Measurements from ENCODE around the gene TTC34.
"Not testable (repeated sequence)": the region's sequence is repeated elsewhere in the genome, so short reads cannot be mapped to it uniquely, and the experiment has no call there.

The TTC34 gene

DNA sequence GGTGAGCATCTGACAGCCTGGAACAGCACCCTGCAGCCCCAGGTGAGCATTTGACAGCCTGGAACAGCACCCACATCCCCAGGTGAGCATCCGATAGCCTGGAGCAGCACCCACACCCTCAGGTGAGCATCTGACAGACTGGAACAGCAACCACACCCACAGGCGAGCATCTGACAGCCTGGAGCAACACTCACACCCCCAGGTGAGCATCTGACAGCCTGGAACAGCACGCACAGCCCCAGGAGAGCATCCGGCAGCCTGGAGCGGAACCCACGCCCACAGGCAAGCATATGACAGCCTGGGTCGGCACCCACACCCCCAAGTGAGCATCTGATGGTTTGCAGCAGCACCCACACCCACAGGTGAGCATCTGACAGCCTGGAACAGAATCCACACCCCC is 117.5 kb downstream of the TTC34 start:
- not testable (repeated sequence) for DNase-seq (ENCODE audit: low read depth, low spot score)

DNA sequence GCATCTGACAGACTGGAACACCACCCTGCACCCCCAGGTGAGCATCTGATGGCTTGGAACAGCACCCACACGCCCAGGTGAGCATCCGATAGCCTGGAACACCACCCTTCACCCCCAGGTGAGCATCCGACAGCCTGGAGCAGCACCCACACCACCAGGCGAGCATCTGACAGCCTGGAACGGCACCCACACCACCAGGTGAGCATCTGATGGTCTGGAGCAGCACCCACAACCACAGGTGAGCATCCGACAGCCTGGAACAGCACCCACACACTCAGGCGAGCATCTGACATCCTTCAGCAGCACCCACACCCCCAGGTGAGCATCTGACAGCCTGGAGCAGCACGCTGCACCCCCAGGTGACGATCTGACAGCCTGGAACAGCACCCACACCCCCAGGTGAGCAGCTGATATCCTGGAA is 118.2 kb downstream of the TTC34 start:
- DNase-seq (ENCODE audit: low read depth, low spot score): not testable (repeated sequence)

DNA sequence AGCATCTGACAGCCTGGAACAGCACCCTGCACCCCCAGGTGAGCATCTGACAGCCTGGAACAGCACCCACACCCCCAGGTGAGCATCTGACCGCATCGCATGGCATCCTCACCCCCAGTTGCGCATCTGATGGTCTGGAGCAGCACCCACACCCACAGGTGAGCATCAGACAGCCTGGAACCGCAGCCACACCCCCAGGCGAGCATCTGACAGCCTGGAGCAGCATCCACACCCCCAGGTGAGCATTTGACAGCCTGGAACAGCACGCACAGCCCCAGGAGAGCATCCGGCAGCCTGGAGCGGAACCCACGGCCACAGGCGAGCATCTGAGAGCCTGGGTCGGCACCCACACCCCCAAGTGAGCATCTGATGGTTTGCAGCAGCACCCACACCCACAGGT is 118.6 kb downstream of the TTC34 start:
- not testable (repeated sequence) for DNase-seq (ENCODE audit: low read depth, low spot score)

DNA sequence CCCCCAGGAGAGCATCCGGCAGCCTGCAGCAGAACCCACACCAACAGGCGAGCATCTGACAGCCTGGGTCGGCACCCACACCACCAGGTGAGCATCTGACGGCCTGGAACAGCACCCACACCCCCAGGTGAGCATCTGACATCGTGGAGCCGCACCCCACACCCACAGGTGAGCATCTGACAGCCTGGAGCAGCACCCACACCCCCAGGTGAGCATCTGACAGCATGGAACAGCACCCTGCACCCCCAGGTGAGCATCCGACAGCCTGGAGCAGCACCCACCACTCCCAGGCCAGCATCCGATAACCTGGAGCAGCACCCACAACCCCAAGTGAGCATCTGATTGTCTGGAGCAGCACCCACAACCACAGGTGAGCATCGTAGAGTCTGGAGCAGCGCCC is 124.8 kb downstream of the TTC34 start:
- not testable (repeated sequence) for DNase-seq (ENCODE audit: low read depth, low spot score)

DNA sequence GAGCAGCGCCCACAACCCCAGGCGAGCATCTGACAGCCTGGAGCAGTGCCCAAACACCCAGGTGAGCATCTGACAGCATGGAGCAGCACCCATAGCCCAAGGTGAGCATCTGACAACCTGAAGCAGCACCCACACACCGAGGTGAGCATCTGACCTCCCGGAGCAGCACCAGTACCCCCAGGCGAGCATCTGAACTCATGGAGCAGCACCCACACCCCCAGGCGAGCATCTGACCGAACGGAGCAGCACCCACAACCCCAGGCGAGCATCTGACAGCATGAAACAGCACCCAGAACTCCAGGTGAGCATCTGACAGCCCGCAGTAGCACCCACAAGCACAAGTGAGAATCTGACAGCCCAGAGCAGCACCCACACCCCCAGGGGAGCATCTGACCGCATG is 129.8 kb downstream of the TTC34 start:
- DNase-seq (ENCODE audit: low read depth, low spot score): not testable (repeated sequence)

DNA sequence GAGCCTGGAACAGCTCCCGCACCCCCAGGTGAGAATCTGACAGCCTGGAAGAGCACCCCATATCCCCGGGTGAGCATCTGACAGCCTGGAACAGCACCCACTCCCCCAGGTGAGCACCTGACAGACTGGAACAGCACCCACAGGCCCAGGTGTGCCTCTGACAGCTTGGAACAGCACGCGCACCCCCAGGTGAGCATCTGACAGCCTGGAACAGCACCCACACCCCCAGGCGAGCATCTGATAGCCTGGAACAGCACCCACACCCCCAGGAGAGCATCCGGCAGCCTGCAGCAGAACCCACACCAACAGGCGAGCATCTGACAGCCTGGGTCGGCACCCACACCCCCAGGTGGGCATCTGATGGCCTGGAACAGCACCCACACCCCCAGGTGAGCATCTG is 141.7 kb downstream of the TTC34 start:
- DNase-seq (ENCODE audit: low read depth, low spot score): not testable (repeated sequence)

DNA sequence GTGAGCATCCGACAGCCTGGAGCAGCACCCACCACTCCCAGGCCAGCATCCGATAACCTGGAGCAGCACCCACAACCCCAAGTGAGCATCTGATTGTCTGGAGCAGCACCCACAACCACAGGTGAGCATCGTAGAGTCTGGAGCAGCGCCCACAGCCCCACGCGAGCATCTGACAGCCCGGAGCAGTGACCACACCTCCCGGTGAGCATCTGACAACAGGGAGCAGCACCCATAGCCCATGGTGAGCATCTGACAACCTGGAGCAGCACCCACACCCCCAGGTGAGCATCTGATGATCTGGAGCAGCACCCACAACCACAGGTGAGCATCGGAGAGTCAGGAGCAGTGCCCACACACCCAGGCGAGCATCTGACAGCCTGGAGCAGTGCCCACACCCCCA is 143.6 kb downstream of the TTC34 start:
- DNase-seq (ENCODE audit: low read depth, low spot score): not testable (repeated sequence)

DNA sequence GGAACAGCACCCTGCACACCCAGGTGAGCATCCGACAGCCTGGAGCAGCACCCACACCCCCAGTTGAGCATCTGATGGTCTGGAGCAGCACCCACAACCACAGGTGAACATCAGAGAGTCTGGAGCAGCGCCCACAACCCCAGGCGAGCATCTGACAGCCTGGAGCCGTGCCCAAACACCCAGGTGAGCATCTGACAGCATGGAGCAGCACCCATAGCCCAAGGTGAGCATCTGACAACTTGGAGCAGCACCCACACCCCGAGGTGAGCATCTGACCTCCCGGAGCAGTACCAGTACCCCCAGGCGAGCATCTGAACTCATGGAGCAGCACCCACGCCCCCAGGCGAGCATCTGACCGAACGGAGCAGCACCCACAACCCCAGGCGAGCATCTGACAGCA is 144.4 kb downstream of the TTC34 start:
- DNase-seq (ENCODE audit: low read depth, low spot score): not testable (repeated sequence)

DNA sequence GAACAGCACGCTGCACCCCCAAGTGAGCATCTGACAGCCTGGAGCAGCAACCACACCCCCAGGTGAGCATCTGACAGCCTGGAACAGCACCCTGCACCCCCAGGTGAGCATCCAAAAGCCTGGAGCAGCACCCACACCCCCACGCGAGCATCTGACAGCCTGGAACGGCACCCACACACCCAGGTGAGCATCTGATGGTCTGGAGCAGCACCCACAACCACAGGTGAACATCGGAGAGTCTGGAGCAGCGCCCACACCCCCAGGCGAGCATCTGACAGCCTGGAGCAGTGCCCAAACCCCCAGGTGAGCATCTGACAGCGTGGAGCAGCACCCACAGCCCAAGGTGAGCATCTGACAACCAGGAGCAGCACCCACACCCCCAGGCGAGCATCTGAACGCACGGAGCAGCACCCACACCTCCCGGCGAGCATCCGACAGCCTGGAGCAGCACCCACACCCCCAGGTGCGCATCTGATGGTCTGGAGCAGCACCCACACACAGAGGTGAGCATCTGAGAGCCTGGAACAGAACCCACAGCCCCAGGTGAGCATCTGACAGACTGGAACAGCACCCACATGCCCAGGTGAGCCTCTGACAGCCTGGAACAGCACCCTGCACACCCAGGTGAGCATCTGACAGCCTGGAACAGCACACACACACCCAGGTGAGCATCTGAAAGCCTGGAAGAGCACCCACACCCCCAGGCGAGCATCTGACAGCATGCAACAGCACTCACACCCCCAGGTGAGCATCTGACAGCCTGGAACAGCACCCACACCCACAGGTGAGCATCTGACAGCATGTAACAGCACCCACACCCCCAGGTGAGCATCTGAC is 145.7 kb downstream of the TTC34 start:
- DNase-seq (ENCODE audit: low read depth, low spot score): not testable (repeated sequence)

DNA sequence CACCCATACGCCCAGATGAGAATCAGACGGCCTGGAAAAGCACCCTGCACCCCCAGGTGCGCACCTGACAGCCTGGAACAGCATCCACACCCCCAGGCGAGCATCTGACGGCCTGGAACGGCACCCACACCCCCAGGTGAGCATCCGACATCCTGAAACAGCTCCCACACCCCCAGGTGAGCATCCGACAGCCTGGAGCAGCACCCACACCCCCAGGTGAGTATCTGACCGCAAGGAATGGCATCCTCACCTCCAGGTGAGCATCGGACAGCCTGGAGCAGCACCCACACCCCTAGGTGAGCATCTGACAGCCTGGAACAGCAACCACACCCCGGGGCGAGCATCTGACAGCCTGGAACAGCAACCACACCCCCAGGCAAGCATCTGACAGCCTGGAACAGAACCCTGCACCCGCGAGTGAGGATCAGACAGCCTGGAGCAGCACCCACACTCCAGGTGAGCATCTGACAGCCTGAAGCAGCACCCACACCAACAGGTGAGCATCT is 147.0 kb downstream of the TTC34 start:
- not testable (repeated sequence) for DNase-seq (ENCODE audit: low read depth, low spot score)

DNA sequence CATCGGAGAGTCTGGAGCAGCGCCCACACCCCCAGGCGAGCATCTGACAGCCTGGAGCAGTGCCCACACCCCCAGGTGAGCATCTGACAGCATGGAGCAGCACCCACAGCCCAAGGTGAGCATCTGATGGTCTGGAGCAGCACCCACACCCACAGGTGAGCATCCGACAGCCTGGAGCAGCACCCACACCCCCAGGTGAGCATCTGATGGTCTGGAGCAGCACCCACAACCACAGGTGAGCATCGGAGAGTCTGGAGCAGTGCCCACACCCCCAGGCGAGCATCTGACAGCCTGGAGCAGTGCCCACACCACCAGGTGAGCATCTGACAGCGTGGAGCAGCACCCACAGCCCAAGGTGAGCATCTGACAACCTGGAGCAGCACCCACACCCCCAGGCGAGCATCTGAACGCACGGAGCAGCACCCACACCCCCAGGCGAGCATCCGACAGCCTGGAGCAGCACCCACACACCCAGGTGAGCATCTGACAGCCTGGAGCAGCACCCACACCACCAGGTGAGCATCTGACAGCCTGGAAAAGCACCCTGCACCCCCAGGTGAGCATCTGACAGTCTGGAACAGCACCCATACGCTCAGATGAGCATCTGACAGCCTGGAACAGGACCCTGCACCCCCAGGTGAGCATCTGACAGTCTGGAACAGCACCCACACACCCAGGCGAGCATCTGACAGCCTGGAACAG is 147.6 kb downstream of the TTC34 start:
- DNase-seq (ENCODE audit: low read depth, low spot score): not testable (repeated sequence)

DNA sequence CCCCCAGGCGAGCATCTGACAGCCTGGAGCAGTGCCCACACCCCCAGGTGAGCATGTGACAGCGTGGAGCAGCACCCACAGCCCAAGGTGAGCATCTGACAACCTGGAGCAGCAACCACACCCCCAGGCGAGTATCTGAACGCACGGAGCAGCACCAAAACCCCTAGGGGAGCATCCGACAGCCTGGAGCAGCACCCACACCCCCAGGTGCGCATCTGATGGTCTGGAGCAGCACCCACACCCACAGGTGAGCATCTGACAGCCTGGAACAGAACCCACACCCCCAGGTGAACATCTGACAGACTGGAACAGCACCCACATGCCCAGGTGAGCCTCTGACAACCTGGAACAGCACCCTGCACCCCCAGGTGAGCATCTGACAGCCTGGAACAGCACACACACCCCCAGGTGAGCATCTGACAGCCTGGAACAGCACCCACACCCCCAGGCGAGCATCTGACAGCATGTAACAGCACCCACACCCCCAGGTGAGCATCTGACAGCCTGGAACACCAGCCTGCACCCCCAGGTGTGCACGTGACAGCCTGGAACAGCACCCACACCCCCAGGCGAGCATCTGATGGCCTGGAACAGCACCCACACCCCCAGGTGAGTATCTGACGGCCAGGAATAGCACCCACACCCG is 148.4 kb downstream of the TTC34 start:
- DNase-seq (ENCODE audit: low read depth, low spot score): not testable (repeated sequence)

DNA sequence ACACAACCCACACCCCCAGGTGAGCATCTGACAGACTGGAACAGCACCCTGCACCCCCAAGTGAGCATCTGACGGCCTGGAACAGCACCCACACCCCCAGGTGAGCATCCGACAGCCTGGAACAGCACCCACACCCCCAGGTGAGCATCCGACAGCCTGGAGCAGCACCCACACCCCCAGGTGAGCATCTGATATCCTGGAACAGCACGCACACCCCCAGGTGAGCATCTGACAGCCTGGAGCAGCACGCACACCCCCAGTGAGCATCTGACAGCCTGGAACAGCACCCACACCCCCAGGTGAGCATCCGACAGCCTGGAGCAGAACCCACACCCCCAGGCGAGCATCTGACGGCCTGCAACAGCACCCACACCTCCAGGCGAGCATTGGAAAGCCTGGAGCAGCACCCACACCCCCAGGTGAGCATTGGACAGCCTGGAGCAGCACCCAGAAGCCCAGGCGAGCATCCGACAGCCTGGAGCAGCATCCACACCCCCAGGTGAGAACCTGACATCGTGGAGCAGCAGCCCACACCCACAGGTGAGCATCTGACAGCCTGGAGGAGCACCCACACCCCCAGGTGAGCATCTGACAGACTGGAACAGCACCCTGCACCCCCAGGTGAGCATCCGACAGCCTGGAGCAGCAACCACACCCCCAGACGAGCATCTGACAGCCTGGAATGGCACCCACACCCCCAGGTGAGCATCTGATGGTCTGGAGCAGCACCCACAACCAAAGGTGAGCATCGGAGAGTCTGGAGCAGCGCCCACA is 149.2 kb downstream of the TTC34 start:
- not testable (repeated sequence) for DNase-seq (ENCODE audit: low read depth, low spot score)

DNA sequence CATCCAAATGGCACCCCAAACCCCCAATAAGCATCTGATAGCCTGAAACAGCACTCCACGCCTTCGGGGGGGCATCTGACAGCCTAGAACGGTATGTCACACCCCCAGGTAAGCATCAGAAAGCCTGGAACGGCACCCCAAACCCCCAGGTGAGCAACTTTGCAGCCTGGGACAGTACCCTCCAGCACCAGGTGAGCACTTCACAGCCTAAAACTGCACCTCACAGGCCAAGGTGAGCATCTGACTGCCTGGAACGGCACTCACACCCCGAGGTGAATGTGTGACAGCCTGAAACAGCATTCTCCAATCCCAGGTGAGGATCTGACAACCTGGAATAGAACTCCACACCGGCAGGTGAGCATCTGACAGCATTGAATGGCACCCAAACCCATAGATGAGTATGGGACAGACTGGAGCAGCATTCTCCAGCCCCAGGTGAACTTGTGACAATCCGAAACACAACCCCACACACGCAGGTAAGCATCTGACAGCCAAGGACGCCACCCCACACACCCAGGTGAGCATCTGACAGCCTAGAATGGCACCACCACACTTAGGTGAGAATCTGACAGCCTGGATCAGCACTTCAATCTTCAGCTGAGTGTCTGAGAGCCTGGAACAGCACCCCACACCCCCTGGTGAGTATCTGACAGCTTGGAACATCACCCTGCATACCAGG is 150.4 kb downstream of the TTC34 start:
- no peak for DNase-seq (ENCODE audit: low read depth, low spot score)

DNA sequence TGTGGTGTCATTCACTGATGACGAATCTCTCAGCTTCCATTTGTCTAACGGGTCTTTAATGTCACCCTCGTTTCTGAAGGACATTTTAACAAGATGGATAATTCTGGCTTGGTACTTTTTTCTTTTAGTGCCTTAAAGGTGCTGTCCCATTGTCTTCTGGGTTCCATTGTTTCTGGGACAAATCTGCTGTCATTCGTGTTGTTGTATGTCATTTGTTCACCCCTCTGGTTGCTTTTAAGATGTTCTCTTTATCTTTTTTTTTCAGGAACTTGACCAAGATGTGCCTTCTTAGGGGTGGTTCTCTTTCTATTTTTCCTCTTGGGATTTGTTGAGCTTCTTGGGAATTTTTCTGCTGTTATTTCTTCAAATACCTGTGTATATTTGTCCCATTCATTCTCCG is 154.7 kb downstream of the TTC34 start:
- DNase-seq (ENCODE audit: low read depth, low spot score): no peak

DNA sequence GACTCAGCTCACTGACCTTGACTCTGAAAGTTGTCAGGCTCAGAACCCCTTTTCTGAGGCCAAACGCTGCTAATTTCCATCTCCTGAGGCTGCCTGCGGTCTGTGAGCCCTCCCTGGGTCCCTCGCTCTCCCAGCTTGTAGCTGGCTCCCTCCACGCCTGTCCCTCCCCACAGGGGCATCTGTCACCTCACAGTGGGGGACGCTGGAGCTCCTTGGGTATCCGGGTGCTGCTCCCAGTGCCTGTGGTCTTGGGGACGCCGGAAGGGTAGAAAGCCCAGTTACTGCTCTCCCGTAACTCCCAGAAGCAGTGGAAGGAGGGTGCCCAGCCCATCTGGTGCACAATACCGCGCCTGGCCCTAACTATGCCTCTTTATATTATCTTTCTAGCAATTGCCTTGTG is 155.7 kb downstream of the TTC34 start:
- no peak for DNase-seq (ENCODE audit: low read depth, low spot score)

DNA sequence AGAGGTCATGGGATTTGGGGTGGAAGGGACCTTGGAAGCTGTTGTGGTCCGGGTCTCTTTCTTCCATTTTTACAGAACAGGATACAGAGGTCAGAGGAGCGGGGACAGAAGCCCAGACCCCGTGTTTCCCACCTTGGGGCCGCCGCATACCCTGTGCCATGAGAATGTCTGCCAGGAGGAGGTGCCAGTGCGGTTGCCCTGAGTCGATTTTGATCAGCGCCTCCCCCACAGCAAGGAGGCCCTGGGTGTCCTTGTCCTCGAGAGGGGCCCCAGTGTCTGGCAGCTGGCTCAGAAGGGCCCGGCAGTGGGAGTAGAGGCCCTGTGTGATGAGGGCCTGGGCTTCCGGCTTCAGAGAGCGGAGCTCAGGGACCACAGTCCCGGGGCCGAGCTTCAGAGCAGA is 156.3 kb downstream of the TTC34 start:
- no peak for DNase-seq (ENCODE audit: low read depth, low spot score)

DNA sequence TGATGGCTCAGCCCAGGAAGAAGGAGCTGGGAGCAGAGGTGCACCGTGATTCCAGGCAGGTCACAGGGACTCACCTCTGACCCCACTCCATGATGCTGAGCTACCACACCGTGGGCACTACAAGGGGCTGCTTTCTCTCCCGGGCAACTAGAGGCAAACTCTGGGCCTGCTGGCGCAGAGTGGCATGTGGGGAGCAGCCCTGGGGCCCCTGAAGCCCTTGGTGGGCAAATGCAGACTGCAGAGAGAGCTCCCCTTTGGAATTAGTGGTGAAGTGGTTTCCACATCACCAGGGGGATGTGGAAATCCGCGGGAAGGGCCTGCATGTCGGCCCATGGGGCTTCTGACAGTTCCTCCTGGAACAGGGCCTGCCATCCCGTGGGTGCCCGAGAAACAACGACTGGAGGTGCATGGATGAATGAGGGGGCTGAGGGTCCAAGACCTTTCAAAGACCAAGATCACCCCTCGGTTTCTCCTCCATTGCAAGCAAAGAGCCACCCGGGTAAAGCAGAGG is 156.8 kb downstream of the TTC34 start:
- DNase-seq (ENCODE audit: low read depth, low spot score): no peak

DNA sequence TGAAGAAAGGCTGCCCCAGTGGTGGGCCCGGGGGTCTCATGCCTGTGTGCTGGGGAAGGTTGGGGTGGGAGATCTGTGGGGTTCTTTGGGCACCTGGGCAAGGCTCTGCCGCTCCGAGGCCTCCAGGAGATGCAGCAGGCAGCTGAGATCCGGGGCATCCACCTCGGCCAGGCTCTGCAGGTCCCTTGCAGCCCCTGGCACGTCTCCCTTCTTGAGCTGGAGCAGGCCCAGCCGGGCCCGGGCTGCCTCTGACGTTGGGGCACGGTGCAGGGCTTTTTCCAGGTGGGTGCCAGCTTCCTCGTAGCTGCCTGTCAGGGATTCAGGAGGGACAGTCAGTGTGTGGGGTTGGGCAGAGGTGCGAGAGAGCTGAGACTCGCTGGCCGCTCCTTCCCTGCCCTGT is 157.3 kb downstream of the TTC34 start:
- no peak for DNase-seq (ENCODE audit: low read depth, low spot score)

DNA sequence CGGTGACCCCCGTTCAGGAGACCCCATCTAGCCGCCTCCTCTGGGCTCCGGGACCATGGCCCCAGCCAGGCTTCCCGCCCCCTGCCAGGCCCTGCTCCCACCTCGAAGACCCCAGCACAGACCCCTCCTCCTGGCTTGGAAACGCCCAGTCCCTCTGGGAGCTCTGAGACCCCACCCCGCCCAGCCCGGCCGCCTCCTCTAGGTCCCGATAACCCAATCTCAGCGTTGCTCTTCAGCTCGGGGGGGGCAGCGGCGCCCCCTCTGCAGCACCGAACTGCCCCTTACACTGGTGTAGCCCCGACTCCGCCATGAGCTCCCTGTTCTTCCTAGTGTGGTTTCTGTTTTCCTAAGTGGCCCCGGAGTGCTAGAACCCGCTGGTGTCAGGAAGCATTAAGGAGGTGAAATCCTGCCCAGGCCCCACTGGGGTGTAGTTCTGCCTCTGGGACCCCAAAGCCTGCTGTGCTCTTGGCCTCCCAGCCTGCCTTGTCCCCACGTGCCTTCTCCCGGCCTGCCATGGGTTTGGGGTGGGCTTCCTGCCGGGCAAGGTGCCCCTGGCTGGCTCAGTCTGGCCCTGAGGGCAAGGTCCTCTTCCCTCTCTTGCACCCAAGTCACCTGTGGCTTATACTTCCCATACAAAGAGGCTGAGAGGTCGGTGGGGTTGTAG is 157.9 kb downstream of the TTC34 start:
- no peak for DNase-seq (ENCODE audit: low read depth, low spot score)

Data from activated CD4-positive, CD25-positive, alpha-beta regulatory T cell treated with anti-CD3 and anti-CD28 coated beads, Interleukin-2, amount 50 U/mL, for 16 hours (primary cell).